Endothelial cell of hepatic sinusoid (primary cell): Measurements from ENCODE around the gene APH1B.
"Not testable (repeated sequence)": the region's sequence is repeated elsewhere in the genome, so short reads cannot be mapped to it uniquely, and the experiment has no call there.

Experiments used
- in situ Hi-C: cut with HindIII; loops from 2 replicates; pipeline ENCODE4 v1.10.0; 2017; ENCODE audit warnings: low sequenced_read_pairs

The APH1B gene

GRCh38 chr15:63294359-63294758 lies 17.0 kb downstream of the APH1B start:
- in situ Hi-C loops = no loop called here

DNA sequence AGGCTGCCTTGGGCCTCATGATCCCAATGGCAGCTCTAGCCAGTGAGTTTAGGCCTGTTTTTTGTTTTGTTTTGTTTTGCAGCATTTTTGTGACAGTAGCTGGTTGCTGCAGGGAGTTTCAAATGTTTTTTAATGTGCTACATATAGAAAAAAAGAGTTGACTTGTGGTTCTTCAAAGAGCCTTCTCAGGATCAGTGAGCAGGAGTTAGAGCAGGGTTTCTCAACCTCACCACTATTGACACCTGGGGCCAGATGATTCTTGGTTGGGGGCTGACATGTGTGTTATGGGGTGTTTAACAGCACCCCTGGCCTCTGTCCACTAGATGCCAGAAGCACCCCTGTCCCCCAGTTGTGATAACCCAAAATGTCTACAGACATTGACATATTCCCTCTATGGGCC lies 17.9 kb downstream of the APH1B start:
- in situ Hi-C loops = no loop called here

DNA sequence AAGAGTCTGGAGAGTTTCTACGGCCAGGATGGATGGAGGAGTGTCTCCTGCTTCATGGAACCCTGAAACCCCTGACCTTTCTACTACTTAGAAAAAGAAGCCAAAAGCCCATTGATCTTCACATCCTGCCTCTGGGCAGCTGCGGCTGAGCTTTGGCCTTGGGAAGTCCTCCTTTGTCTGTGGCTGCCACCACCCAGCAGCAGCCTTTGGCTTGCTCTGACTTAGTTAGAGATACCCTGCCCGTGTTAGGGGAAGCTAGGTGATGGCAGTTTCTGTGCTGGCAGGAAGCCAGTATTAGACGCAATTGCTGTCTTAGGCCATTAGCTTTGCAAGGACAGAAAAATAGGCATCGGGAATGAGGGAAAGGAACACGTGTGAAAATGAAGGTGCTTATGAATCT lies 18.8 kb downstream of the APH1B start:
- in situ Hi-C loops = no loop called here

- in situ Hi-C loops = loop anchor here (10.0 kb wide), 1 partner anchor 125 kb away; no protein-coding TSS in a partner anchor
Measured at GRCh38 chr15:63299943-63300575, 22.7 kb downstream of the APH1B start.

GRCh38 chr15:63301088-63301487 lies 23.7 kb downstream of the APH1B start:
- in situ Hi-C loops = loop anchor here (10.0 kb wide), 1 partner anchor 124 kb away; no protein-coding TSS in a partner anchor

DNA sequence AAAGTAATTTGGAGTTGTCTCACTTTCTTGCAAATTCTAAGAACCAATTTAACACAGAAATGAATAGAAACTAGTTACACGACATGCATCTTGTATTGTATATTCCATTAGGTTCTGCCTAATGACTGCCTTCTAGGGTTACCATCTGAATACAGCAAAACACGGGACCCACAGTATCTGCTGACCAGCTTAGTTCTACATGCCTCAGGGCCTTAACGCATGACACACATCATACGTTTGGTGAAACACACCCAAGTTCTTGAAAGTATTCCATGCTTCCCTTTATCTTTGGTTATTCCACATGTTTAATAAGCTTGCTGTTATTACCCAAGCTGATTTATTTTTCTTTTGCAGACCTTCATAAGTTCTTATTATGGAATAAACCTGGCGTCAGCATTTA lies 27.9 kb downstream of the APH1B start:
- in situ Hi-C loops = loop anchor here (10.0 kb wide), 1 partner anchor 120 kb away; no protein-coding TSS in a partner anchor

DNA sequence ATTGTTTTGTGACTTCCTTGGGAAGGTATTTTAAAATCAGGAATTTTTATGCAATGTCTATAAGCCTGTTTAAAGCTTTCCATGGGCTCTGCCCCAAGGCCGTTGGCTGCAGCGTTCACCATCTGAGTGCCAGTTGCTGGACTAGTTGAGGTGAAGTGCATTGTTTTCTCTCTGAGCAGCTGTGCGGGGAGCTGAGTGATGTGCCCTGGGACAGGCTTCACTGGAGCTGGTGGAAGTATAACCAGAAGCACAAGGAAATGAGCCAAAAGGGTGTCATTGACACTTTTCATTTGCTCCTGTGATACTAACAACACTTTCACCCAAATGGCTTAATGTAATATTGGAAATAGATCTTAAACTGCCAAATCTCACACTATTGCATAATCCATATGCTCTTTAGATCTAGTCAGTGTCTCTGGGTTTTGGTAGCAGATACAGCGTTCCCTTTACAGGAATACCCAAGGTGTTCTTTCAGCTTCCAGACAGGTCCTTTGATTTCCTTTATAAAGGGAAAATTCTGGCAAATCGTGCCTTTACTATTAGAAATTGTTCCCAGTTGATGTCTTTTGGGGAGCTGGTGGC lies 29.2 kb downstream of the APH1B start:
- in situ Hi-C loops = loop anchor here (10.0 kb wide), 1 partner anchor 118 kb away; no protein-coding TSS in a partner anchor

- in situ Hi-C loops = loop anchor here (10.0 kb wide), 1 partner anchor 116 kb away; no protein-coding TSS in a partner anchor
Measured at GRCh38 chr15:63308491-63308890, 31.1 kb downstream of the APH1B start.

- in situ Hi-C loops = loop anchor here (10.0 kb wide), 1 partner anchor 116 kb away; no protein-coding TSS in a partner anchor
Measured at GRCh38 chr15:63308947-63309346, 31.5 kb downstream of the APH1B start.

- in situ Hi-C loops = no loop called here
Measured at GRCh38 chr15:63310646-63311045, 33.2 kb downstream of the APH1B start.

GRCh38 chr15:63312286-63312685 lies 34.9 kb downstream of the APH1B start:
- in situ Hi-C loops = no loop called here

DNA sequence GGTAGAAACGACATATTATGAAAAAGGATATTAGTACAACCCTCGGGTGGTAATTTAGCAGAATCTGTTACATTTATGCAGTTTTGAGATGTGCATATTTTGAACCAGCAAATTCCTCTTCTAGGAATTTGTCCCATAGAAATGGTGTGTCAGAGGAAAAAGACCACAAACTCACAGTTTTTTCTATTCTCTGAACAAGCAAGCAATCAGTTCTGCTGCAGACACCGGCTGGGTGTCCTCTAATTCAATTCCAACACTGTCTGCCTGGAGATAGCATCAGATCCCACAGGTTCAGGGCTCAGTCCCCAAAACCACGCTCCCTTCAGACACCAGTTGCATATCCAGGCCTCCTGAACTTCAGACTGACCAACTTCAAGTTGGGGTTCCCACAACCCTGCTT lies 36.4 kb downstream of the APH1B start:
- in situ Hi-C loops = no loop called here

DNA sequence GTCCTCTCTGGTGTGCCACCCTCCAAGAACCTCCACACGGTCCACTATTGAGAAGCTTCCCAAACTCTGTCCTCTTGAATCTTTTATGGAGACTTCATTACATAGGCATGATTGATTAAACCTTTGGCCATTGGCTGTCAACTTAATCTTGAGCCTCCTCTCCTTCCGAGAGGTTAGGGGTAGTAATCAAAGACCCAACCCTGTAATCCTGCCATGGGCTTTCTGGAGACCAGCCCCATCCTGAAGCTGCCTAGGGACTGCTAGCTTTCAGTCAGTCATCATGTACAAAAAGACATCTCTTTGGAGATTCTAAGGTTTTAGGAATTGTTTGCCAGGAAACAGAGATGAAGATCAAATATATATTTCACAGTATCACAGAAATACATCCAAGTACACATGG lies 37.0 kb downstream of the APH1B start:
- in situ Hi-C loops = no loop called here

DNA sequence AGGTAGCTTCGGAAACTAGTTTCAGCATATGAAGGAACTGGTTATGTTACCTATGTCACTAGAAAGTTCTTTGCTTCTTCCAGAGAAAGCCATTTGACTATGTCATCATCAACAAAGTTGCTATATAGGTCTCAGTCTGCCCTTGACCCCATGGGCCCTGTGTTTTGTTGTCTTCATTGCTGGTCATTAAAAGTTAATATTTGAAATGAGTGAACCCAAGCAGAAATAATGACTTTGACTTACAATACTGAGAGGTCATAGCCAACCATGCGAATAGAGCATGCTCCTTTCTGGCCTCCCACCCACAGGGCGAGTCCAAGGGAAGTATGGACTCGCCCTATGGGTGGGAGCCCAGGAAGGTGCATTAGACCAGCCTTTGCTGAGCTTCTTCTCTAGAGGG lies 40.9 kb downstream of the APH1B start:
- in situ Hi-C loops = no loop called here

DNA sequence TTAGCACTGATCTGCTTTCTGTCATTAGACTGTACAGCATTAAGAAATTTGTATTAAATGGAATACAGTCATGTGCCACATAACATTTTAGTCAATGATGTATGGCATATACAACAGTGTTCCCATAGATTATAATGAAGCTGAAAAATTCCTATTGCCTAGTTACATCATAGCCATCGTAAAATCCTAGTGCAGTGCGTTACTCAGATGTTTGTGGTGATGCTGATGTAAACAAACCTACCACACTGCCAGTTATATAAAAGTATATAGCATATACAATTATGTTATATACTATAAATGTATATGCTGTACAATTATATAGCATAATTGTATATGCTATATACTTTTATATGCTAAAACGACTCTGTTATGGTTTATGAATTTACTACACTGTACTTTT lies 41.7 kb downstream of the APH1B start:
- in situ Hi-C loops = no loop called here

DNA sequence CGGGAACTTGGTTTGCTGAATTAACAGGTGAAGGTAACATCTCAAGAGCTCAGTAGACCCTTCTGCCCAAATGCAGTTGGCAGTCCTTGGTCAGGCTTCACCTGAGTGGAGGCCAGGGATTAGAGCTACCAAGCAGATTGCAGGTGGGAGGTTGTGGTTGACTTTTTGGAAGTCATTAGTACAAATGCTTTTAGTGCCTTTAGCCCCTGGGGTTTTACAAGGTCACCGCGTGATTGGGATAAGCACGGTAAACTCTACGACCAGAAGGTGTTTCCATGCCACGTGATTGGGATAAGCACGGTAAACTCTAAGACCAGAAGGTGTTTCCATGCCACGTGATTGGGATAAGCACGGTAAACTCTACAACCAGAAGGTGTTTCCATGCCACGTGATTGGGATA lies 43.0 kb downstream of the APH1B start:
- in situ Hi-C loops = not testable (repeated sequence)

GRCh38 chr15:63320981-63321380 lies 43.6 kb downstream of the APH1B start:
- in situ Hi-C loops = not testable (repeated sequence)

DNA sequence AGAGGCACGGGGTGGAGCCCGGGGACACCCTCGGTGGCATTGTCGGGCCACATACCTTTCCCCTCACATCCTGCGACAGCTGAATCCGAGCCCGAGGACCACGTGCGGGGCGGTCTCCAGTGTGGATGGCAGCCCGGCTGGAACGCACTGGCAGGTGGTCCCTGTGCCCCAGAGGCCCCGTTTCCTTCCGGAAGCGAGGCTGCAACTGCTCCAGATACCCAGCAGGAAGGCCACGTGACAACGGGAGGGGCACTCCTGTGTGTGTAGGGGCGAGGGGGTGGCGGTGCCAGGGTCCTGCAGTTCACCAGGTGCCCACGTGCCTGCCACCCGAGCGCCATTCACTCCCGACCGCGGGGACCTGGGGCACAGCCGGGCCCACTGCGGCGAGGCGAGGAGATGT lies 44.1 kb downstream of the APH1B start:
- in situ Hi-C loops = no loop called here

DNA sequence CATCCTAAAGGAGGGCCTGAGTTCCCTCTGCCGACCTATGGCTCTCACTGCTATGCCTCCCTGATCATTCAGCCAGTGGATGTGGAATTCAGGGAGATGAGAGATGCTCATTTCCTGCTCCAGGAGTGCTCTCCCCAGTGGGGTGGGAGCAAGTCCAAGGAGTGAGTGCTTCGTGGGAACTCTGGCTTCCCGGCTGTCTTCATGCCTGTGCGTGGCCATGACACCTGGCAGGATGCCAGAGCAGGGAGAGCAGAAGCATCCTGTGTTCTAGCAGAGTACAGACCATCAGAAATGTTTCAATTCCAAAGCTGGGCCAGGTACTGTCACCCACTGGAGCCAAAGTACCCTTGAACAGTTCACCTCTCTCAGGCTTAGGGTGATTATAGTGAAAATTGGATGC lies 45.1 kb downstream of the APH1B start:
- in situ Hi-C loops = no loop called here

GRCh38 chr15:63323798-63324563 lies 46.6 kb downstream of the APH1B start:
- in situ Hi-C loops = no loop called here

DNA sequence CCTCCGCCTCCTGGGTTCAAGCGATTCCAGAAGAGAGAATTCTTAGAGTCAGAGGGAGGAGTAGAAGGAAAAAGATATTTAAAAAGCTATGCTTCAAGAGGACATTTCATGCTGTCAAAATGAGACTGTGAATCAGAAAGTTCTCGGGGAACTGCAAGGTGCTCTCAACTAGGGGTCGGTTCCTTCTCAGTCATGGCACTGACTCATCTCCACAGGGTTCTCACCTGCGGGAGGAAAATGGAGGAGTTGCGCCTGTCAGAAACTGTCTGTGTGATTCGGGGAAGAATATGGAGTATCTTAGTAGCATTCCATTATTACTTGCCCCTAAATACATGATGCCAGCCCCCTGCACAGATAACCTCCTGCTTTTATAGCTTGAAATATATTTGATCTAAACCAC lies 47.4 kb downstream of the APH1B start:
- in situ Hi-C loops = no loop called here
